Trophoblast cell (in vitro differentiated cells and primary cell): Measurements from ENCODE around the gene FNDC1.

ENCODE experiments used
- DNase-seq, 2 donors: peaks; one replicate each; pipeline ENCODE4 v3.0.0-alpha.2; 2016
- H2AFZ ChIP-seq: 2 replicates; pipeline ENCODE4 v1.6.1; 2013; ENCODE audit warnings: low read length, moderate library complexity, mild to moderate bottlenecking; ENCODE audit not compliant: insufficient read depth, poor library complexity
- H2AK5ac ChIP-seq: 2 replicates; pipeline ENCODE4 v1.6.1; 2013; ENCODE audit warnings: mild to moderate bottlenecking, low read length
- H2BK120ac ChIP-seq: 2 replicates; pipeline ENCODE4 v1.6.1; 2013; ENCODE audit warnings: low read length, mild to moderate bottlenecking, moderate library complexity; ENCODE audit not compliant: insufficient read depth, poor library complexity
- H2BK12ac ChIP-seq: 2 replicates; pipeline ENCODE4 v1.6.1; 2013; ENCODE audit warnings: mild to moderate bottlenecking, low read length, moderate library complexity
- H2BK5ac ChIP-seq: 2 replicates; pipeline ENCODE4 v1.6.1; 2013; ENCODE audit warnings: low read length, low read depth, moderate library complexity, mild to moderate bottlenecking; ENCODE audit not compliant: poor library complexity
- H3K14ac ChIP-seq: 2 replicates; pipeline ENCODE4 v1.6.1; 2013; ENCODE audit warnings: mild to moderate bottlenecking, low read length
- H3K18ac ChIP-seq: 2 replicates; pipeline ENCODE4 v1.6.1; 2013; ENCODE audit warnings: mild to moderate bottlenecking, low read length
- H3K23ac ChIP-seq: 2 replicates; pipeline ENCODE4 v1.6.1; 2013; ENCODE audit warnings: low read length
- H3K27ac ChIP-seq: 2 replicates; pipeline ENCODE4 v1.5.1; 2013; ENCODE audit warnings: low read depth, mild to moderate bottlenecking, inconsistent platforms, low read length, moderate library complexity
- H3K27me3 ChIP-seq: 2 replicates; pipeline ENCODE4 v1.6.1; 2013; ENCODE audit warnings: inconsistent platforms, mild to moderate bottlenecking, low read length, moderate library complexity; ENCODE audit not compliant: insufficient read depth
- H3K36me3 ChIP-seq, 2 experiments: 1 replicate in 1 of 2; 2 replicates in 1 of 2; pipeline ENCODE4 v1.6.1; 2013; ENCODE audit warnings: low read length in 2 of 2, mild to moderate bottlenecking in 2 of 2, moderate library complexity in 1 of 2; ENCODE audit not compliant: insufficient read depth in 2 of 2, control insufficient read depth in 1 of 2
- H3K4ac ChIP-seq: 2 replicates; pipeline ENCODE4 v1.6.1; 2013; ENCODE audit warnings: low read depth, mild to moderate bottlenecking, low read length, moderate library complexity
- H3K4me1 ChIP-seq, 2 experiments: 1 replicate in 1 of 2; 2 replicates in 1 of 2; pipeline ENCODE4 v1.6.1; 2013; ENCODE audit warnings: low read length in 2 of 2, mild to moderate bottlenecking in 2 of 2, moderate library complexity in 1 of 2; ENCODE audit not compliant: insufficient read depth in 2 of 2, control insufficient read depth in 1 of 2
- H3K4me2 ChIP-seq: 2 replicates; pipeline ENCODE4 v1.6.1; 2013; ENCODE audit warnings: inconsistent platforms, mild to moderate bottlenecking, low read length, moderate library complexity
- H3K4me3 ChIP-seq: 2 replicates; pipeline ENCODE4 v1.5.1; 2013; ENCODE audit warnings: mild to moderate bottlenecking, low read depth, low read length, inconsistent platforms
- H3K79me1 ChIP-seq: one replicate; pipeline ENCODE4 v1.6.1; 2013; ENCODE audit warnings: low read length
- H3K79me2 ChIP-seq: 2 replicates; pipeline ENCODE4 v1.6.1; 2013; ENCODE audit warnings: low read length, mild to moderate bottlenecking; ENCODE audit not compliant: control insufficient read depth, insufficient read depth, poor library complexity
- H3K9ac ChIP-seq: 2 replicates; pipeline ENCODE4 v1.6.1; 2013; ENCODE audit warnings: mild to moderate bottlenecking, low read length
- H3K9me3 ChIP-seq: 2 replicates; pipeline ENCODE4 v1.6.1; 2013; ENCODE audit warnings: low read depth, mild to moderate bottlenecking, control low read depth, inconsistent platforms, low read length; ENCODE audit not compliant: insufficient read depth
- H4K12ac ChIP-seq: 2 replicates; pipeline ENCODE4 v1.6.1; 2013; ENCODE audit warnings: low read depth, mild to moderate bottlenecking, low read length, moderate library complexity
- H4K8ac ChIP-seq: 2 replicates; pipeline ENCODE4 v1.6.1; 2013; ENCODE audit warnings: low read depth, mild to moderate bottlenecking, low read length, moderate library complexity
- H4K91ac ChIP-seq: one replicate; pipeline ENCODE4 v1.6.1; 2013; ENCODE audit warnings: low read depth, mild to moderate bottlenecking, low read length, moderate library complexity
- WGBS: extraction: QIAGEN DNeasy Blood & Tissue Kit; methylation state at CpG from one replicate; pipeline ENCODE4 v1.1.7; 2013; ENCODE audit warnings: missing lambda C conversion rate; ENCODE audit not compliant: insufficient read length, insufficient coverage; ENCODE audit errors: extremely low coverage; 5-methylcytosine and 5-hydroxymethylcytosine counted together

The FNDC1 gene

GRCh38 chr6:159312206-159312605 is 143.0 kb downstream of the FNDC1 start:
- no peak overlapping the region for H3K27ac ChIP-seq
- no peak overlapping the region for H2BK5ac ChIP-seq
- H3K4me3 ChIP-seq: no peak overlapping the region
- H3K79me1 ChIP-seq: no peaks in the 10 kb centered on the region
- no peak for DNase-seq
- WGBS: no CpG with 5 or more reads among the region's 1 CpG
- H3K4me2 ChIP-seq: no peak overlapping the region
- H4K8ac ChIP-seq: no peak overlapping the region
- H3K18ac ChIP-seq: no peak overlapping the region
- no peak overlapping the region for H2BK120ac ChIP-seq
- no peak overlapping the region for H3K4ac ChIP-seq
- H4K91ac ChIP-seq: no peak overlapping the region
- H2AFZ ChIP-seq: no peak overlapping the region
- no peaks in the 10 kb centered on the region for H3K4me1 ChIP-seq
- H4K12ac ChIP-seq: no peak overlapping the region
- H2AK5ac ChIP-seq: no peak overlapping the region
- H3K36me3 ChIP-seq: no peaks in the 10 kb centered on the region
- no peak overlapping the region for H3K14ac ChIP-seq
- peaks cover 4% of the 10 kb centered on the region for H3K9me3 ChIP-seq
- H3K27me3 ChIP-seq: no peaks in the 10 kb centered on the region
- H3K23ac ChIP-seq: no peak overlapping the region
- no peak overlapping the region for H2BK12ac ChIP-seq
- H3K9ac ChIP-seq: no peak overlapping the region
- no peaks in the 10 kb centered on the region for H3K79me2 ChIP-seq

GRCh38 chr6:159313018-159313417 is 143.8 kb downstream of the FNDC1 start:
- no peaks in the 10 kb centered on the region for H3K4me1 ChIP-seq
- H3K4me3 ChIP-seq: no peak overlapping the region
- H2BK120ac ChIP-seq: no peak overlapping the region
- no peak overlapping the region for H4K12ac ChIP-seq
- WGBS: no CpG with 5 or more reads among the region's 6 CpGs
- no peaks in the 10 kb centered on the region for H3K27me3 ChIP-seq
- H3K9ac ChIP-seq: no peak overlapping the region
- H3K4ac ChIP-seq: no peak overlapping the region
- no peaks in the 10 kb centered on the region for H3K36me3 ChIP-seq
- H2BK12ac ChIP-seq: no peak overlapping the region
- H4K91ac ChIP-seq: no peak overlapping the region
- no peak overlapping the region for H3K23ac ChIP-seq
- H3K4me2 ChIP-seq: no peak overlapping the region
- H3K79me1 ChIP-seq: no peaks in the 10 kb centered on the region
- H4K8ac ChIP-seq: no peak overlapping the region
- H3K9me3 ChIP-seq: peaks cover 7% of the 10 kb centered on the region
- H2AK5ac ChIP-seq: no peak overlapping the region
- no peak overlapping the region for H2AFZ ChIP-seq
- no peak overlapping the region for H3K18ac ChIP-seq
- no peak overlapping the region for H3K14ac ChIP-seq
- no peaks in the 10 kb centered on the region for H3K79me2 ChIP-seq
- H3K27ac ChIP-seq: no peak overlapping the region
- DNase-seq: no peak
- no peak overlapping the region for H2BK5ac ChIP-seq

GRCh38 chr6:159315562-159315961 is 146.4 kb downstream of the FNDC1 start:
- H3K4ac ChIP-seq: no peak overlapping the region
- H2AFZ ChIP-seq: no peak overlapping the region
- H3K9ac ChIP-seq: no peak overlapping the region
- H3K27ac ChIP-seq: no peak overlapping the region
- no peak overlapping the region for H2BK120ac ChIP-seq
- H2BK5ac ChIP-seq: no peak overlapping the region
- no peak overlapping the region for H3K14ac ChIP-seq
- no peaks in the 10 kb centered on the region for H3K4me1 ChIP-seq
- no peak overlapping the region for H3K18ac ChIP-seq
- H4K91ac ChIP-seq: no peak overlapping the region
- no peak overlapping the region for H4K12ac ChIP-seq
- no peak for DNase-seq
- H3K79me2 ChIP-seq: no peaks in the 10 kb centered on the region
- no peak overlapping the region for H3K4me3 ChIP-seq
- peaks cover 7% of the 10 kb centered on the region for H3K9me3 ChIP-seq
- no peak overlapping the region for H4K8ac ChIP-seq
- H2AK5ac ChIP-seq: no peak overlapping the region
- no peak overlapping the region for H3K23ac ChIP-seq
- H3K4me2 ChIP-seq: no peak overlapping the region
- WGBS: no CpG with 5 or more reads among the region's 26 CpGs
- no peaks in the 10 kb centered on the region for H3K27me3 ChIP-seq
- H3K36me3 ChIP-seq: no peaks in the 10 kb centered on the region
- H2BK12ac ChIP-seq: no peak overlapping the region
- no peaks in the 10 kb centered on the region for H3K79me1 ChIP-seq

- WGBS: no CpG with 5 or more reads among the region's 7 CpGs
- Histone ChIP-seq H3K23ac (no peak overlapping the region), H3K27me3 (no peaks in the 10 kb centered on the region), H3K14ac (no peak overlapping the region), H3K4me1 (no peaks in the 10 kb centered on the region), H3K9me3 (peaks cover 7% of the 10 kb centered on the region), H3K36me3 (no peaks in the 10 kb centered on the region), H3K18ac (no peak overlapping the region), H4K12ac (no peak overlapping the region), H3K4ac (no peak overlapping the region), H3K9ac (no peak overlapping the region), H3K4me3 (no peak overlapping the region), H3K79me2 (no peaks in the 10 kb centered on the region), H4K91ac (no peak overlapping the region), H2BK5ac (no peak overlapping the region), H4K8ac (no peak overlapping the region), H2BK12ac (no peak overlapping the region), H3K4me2 (no peak overlapping the region), H3K79me1 (no peaks in the 10 kb centered on the region), H3K27ac (no peak overlapping the region), H2BK120ac (no peak overlapping the region), H2AFZ (no peak overlapping the region), H2AK5ac (no peak overlapping the region)
- no peak for DNase-seq
These were observed 148.2 kb downstream of the FNDC1 start for GRCh38 chr6:159317430-159317829.
